Skeletal muscle tissue (tissue), 4 donors: ENCODE data around the gene P2RX4. TPM values are rescaled to one million over a fixed set of nuclear protein-coding genes. Genes with fewer than 3 reads are reported as not detected.

Source experiments
- H3K27ac ChIP-seq: one replicate; pipeline ENCODE4 v1.7.0; 2013; ENCODE audit warnings: mild to moderate bottlenecking, low read depth, low read length, inconsistent platforms
- H3K27me3 ChIP-seq, 3 donors: one replicate each; pipeline ENCODE4 v1.7.0; 2013; ENCODE audit warnings: low read length in 3 of 3; ENCODE audit not compliant: control insufficient read depth in 3 of 3, insufficient read depth in 3 of 3
- H3K36me3 ChIP-seq, 3 donors: one replicate each; pipeline ENCODE4 v1.7.0; 2013; ENCODE audit warnings: low read length in 3 of 3; ENCODE audit not compliant: control insufficient read depth in 3 of 3, insufficient read depth in 3 of 3
- H3K4me1 ChIP-seq, 3 donors: one replicate each; pipeline ENCODE4 v1.7.0; 2013; ENCODE audit warnings: low read length in 3 of 3, mild to moderate bottlenecking in 3 of 3; ENCODE audit not compliant: control insufficient read depth in 3 of 3, insufficient read depth in 3 of 3
- H3K4me3 ChIP-seq, 3 donors: one replicate each; pipeline ENCODE4 v1.7.0; 2013; ENCODE audit warnings: low read length in 3 of 3
- H3K9ac ChIP-seq, 3 donors: one replicate each; pipeline ENCODE4 v1.7.0; 2013; ENCODE audit warnings: low read length in 3 of 3, mild to moderate bottlenecking in 3 of 3, moderate library complexity in 2 of 3, low read depth in 1 of 3
- H3K9me3 ChIP-seq, 3 donors: one replicate each; pipeline ENCODE4 v1.7.0; 2013; ENCODE audit warnings: low read length in 3 of 3; ENCODE audit not compliant: control insufficient read depth in 3 of 3
- total RNA-seq: library from RNA; depleted of rRNA; stranded (reverse); fragments of >200 nt; gene quantifications from one replicate; pipeline ENCODE4 v1.2.3, GENCODE V29; 2014
- donor health status: Osteomylitis.

Gene P2RX4
- total RNA-seq, 1 donor from 2014 or later = 14.6 TPM

- H3K4me1 ChIP-seq = no peaks in the 10 kb centered on the region
- H3K36me3 ChIP-seq = peaks cover 0 to 2% (median under 1%) of the 10 kb centered on the region in 3 donors
- no peak overlapping the region for H3K27ac ChIP-seq
- H3K4me3 ChIP-seq = no peak overlapping the region
- no peak overlapping the region for H3K9ac ChIP-seq
- no peaks in the 10 kb centered on the region for H3K9me3 ChIP-seq
- no peaks in the 10 kb centered on the region for H3K27me3 ChIP-seq
These were observed 39.2 kb upstream of the P2RX4 start for GRCh38 chr12:121170611-121171260.

GRCh38 chr12:121172145-121172544 lies 37.8 kb upstream of the P2RX4 start:
- Histone ChIP-seq H3K27me3 (no peaks in the 10 kb centered on the region), H3K4me3 (no peak overlapping the region), H3K27ac (no peak overlapping the region)

GRCh38 chr12:121175383-121176119 lies 34.4 kb upstream of the P2RX4 start:
- Histone ChIP-seq H3K4me1 (no peaks in the 10 kb centered on the region), H3K36me3 (no peaks in the 10 kb centered on the region), H3K9me3 (no peaks in the 10 kb centered on the region), H3K27ac (no peak overlapping the region), H3K4me3 (no peak overlapping the region), H3K27me3 (no peaks in the 10 kb centered on the region), H3K9ac (no peak overlapping the region)

More at GRCh38 chr12:121172145-121172544, 37.8 kb upstream of the P2RX4 start:
- Histone ChIP-seq H3K36me3 (no peaks in the 10 kb centered on the region), H3K9me3 (no peaks in the 10 kb centered on the region), H3K4me1 (no peaks in the 10 kb centered on the region), H3K9ac (no peak overlapping the region)

GRCh38 chr12:121176826-121177529 lies 33.0 kb upstream of the P2RX4 start:
- Histone ChIP-seq H3K9ac (no peak overlapping the region), H3K4me1 (no peaks in the 10 kb centered on the region), H3K36me3 (no peaks in the 10 kb centered on the region), H3K27me3 (no peaks in the 10 kb centered on the region), H3K4me3 (no peak overlapping the region), H3K27ac (no peak overlapping the region), H3K9me3 (no peaks in the 10 kb centered on the region)

GRCh38 chr12:121181181-121181580 lies 28.7 kb upstream of the P2RX4 start:
- H3K27me3 ChIP-seq = no peaks in the 10 kb centered on the region
- H3K27ac ChIP-seq = no peak overlapping the region
- no peaks in the 10 kb centered on the region for H3K9me3 ChIP-seq
- no peak overlapping the region for H3K4me3 ChIP-seq
- H3K4me1 ChIP-seq = no peaks in the 10 kb centered on the region
- peaks cover 0 to 2% (median 0%) of the 10 kb centered on the region in 3 donors for H3K36me3 ChIP-seq
- no peak overlapping the region for H3K9ac ChIP-seq

DNA sequence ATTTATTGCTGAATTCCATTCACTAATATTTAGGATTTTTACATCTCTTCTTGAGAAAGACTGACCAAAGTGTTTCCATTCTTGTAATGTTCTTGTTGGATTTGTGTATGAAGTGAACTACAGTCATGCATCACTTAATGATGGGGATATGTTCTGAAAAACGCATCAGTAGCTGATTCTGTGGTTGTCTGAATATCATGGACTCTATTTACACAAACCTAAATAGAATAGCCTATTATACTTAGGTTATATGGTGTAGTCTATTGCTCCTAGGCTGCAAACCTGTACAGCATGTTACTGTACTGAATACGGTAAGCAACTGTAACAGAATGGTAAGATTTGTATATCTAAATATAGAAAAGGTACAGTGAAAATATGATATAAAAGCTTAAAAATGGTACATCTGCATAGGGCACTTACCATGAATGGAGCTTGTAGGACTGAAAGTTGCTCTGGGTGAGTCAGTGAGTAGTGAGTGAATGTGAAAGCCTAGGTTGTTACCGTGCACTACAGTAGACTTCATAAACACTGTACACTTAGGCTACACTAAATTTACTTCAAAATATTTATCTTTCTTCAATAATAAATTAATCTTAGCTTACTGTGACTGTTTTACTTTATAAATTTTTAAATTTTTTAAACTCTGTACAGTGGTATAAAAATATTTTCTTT lies 27.6 kb upstream of the P2RX4 start:
- no peak overlapping the region for H3K4me3 ChIP-seq
- H3K27ac ChIP-seq = no peak overlapping the region
- H3K9ac ChIP-seq = no peak overlapping the region
- no peaks in the 10 kb centered on the region for H3K27me3 ChIP-seq
- H3K36me3 ChIP-seq = peaks cover 0 to 2% (median 0%) of the 10 kb centered on the region in 3 donors
- no peaks in the 10 kb centered on the region for H3K9me3 ChIP-seq
- no peaks in the 10 kb centered on the region for H3K4me1 ChIP-seq

GRCh38 chr12:121184425-121184824 lies 25.5 kb upstream of the P2RX4 start:
- Histone ChIP-seq H3K9ac (no peak overlapping the region), H3K36me3 (peaks cover 0 to 2% (median 0%) of the 10 kb centered on the region in 3 donors), H3K4me1 (no peaks in the 10 kb centered on the region), H3K4me3 (no peak overlapping the region), H3K9me3 (no peaks in the 10 kb centered on the region), H3K27me3 (no peaks in the 10 kb centered on the region), H3K27ac (no peak overlapping the region)

DNA sequence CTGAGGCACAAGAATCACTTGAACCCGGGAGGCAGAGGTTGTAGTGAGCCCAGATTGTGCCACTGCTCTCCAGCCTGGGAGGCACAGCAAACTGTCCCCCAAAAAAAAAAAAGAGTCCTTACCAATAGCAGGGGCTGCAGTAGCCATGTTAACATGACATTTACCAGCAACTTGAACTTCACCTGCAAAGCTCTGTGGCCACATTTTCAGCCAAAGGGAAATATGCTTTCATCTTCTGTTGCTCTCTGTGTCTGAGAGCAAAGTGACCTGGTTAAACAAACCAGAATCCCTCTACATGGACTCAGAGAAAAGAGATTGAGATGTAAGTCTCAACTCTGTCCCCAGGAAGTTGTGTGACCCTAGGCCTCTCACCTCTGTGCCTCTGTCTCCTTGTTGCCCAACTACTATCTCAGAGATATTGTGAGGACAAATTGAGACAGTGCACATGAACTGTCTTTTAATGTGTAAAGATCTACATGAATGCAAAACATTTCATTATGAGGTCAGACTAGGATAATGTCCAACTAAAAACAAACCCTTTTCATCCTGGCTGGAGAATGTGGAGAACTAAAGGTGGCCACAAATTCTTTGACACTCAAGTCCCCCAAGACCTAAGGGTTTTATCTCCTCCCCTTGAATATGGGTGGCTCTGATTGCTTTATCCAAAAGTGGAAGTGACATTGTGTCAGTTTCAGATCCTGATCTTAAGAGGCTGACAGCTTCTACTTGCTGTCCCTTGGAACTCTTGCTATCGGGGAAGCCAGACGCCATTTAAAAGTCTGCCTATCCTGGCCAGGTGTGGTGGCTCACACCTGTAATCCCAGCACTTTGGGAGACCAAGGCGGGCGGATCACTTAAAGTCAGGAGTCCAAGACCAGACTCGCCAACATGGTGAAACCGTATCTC lies 24.7 kb upstream of the P2RX4 start:
- no peak overlapping the region for H3K9ac ChIP-seq
- no peaks in the 10 kb centered on the region for H3K9me3 ChIP-seq
- no peak overlapping the region for H3K27ac ChIP-seq
- H3K4me3 ChIP-seq = no peak overlapping the region
- H3K4me1 ChIP-seq = no peaks in the 10 kb centered on the region
- H3K27me3 ChIP-seq = no peaks in the 10 kb centered on the region
- peaks cover 0 to 2% (median 0%) of the 10 kb centered on the region in 3 donors for H3K36me3 ChIP-seq

DNA sequence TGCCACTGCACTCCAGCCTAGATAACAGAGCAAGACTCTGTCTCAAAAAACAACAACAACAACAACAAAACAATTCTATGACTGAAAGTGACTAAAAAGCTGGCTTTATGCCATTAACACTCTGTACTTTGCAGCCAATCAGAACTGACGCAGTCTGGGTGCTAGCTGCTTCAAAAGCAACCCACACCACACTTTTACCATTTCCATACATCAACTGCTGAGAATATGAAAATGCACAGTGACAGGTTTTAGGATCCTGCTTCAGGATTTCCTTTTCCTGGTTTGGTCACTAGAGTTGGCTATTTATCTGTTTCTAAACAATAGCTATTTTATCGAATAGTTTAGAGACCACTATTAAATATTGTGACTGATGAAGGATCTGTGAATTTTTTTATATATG lies 23.1 kb upstream of the P2RX4 start:
- no peaks in the 10 kb centered on the region for H3K4me1 ChIP-seq
- no peaks in the 10 kb centered on the region for H3K9me3 ChIP-seq
- H3K27ac ChIP-seq = no peak overlapping the region
- no peak overlapping the region for H3K4me3 ChIP-seq
- peaks cover 0 to 2% (median 0%) of the 10 kb centered on the region in 3 donors for H3K36me3 ChIP-seq
- H3K27me3 ChIP-seq = no peaks in the 10 kb centered on the region
- no peak overlapping the region for H3K9ac ChIP-seq
